GM19238 (cell line): ENCODE data around the gene MGLL.

ENCODE experiments used
- DNase-seq: peaks from one replicate; pipeline ENCODE4 v3.0.0; 2011; ENCODE audit warnings: low spot score; ENCODE audit not compliant: insufficient read length

The MGLL gene

GRCh38 chr3:127742580-127742979 lies 79.7 kb downstream of the MGLL start:
- DNase-seq: no peak

- no peak for DNase-seq
These were observed 80.6 kb downstream of the MGLL start for GRCh38 chr3:127741690-127742089.

GRCh38 chr3:127741246-127741645 lies 81.1 kb downstream of the MGLL start:
- no peak for DNase-seq

GRCh38 chr3:127740136-127740915 lies 82.0 kb downstream of the MGLL start:
- no peak for DNase-seq

- DNase-seq: no peak
These were observed 82.8 kb downstream of the MGLL start for GRCh38 chr3:127739347-127740135.

- no peak for DNase-seq
These were observed 84.0 kb downstream of the MGLL start for GRCh38 chr3:127738192-127738840.

DNA sequence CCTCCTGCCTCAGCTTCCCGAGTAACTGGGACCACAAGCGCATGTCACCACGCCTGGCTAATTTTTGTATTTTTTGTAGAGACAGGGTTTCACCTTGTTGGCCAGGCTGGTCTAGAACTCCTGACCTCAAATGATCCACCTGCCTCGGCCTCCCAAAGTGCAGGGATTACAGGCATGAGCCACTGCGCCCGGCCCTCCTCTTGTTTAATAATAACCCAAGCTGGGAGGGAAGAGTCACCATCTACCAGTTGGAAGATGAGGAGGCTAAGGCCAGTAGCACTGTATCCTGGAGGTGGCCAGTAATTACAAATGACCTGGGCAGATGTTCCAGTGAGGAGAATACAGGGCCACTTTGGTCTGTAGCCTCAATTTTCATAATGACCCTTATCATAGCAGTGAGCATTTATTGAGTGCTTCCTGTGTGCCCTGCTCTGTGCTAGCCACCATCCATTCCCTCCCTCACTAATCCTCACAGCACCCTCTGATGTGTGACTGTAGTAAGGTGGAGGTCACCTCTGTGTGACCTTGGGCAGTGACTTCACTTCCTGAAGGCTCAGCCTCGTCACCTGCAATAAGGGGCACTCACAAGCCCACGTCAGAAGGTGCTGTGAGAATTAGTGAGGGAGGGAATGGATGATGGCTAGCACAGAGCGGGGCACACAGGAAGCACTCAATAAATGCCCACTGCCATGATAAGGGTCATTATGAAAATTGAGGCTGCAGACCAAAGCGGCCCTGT lies 85.3 kb downstream of the MGLL start:
- no peak for DNase-seq

- DNase-seq: peak; percentile 62
These were observed 86.3 kb downstream of the MGLL start for GRCh38 chr3:127735767-127736693.

- DNase-seq: no peak
These were observed 87.4 kb downstream of the MGLL start for GRCh38 chr3:127734754-127735473.

- DNase-seq: no peak
These were observed 88.1 kb downstream of the MGLL start for GRCh38 chr3:127734181-127734720.

DNA sequence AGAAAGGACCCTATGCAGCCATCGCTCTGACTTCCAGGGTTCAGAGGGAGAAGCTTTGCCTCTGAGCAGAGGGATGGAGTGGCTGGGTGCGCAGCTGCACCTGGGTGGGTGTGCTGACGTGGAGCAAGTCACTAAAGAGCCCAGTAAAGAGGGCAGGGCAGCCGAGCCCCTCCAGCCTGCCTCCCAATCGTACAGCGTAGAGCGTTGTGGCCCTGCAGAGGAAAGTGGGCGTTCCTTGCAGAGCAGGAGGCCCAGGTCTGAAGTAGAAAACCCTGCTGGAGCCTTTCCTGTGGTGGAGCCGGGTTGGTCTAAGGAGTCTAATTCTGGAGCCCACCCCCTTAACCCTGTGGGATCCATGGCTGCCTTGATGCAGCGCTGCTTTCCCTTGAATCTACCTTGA lies 88.5 kb downstream of the MGLL start:
- no peak for DNase-seq

DNA sequence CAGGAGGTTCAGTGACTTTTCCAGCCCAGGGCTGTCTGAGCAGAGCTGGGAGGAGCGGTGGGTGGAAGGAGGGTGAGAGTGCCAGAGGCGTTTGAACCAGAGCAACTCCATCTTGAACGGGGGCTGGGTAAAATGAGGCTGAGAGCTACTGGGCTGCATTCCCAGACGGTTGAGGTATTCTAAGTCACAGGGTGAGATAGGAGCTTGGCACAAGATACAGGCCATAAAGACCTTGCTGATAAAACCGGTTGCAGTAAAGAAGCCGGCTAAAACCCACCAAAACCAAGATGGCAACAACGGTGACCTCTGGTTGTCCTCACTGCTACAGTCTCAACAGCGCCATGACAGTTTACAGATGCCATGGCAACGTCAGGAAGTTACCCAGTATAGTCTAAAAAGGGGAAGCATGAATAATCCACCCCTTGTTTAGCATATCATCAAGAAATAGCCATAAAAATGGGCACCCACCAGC lies 89.4 kb downstream of the MGLL start:
- no peak for DNase-seq

- no peak for DNase-seq
These were observed 90.0 kb downstream of the MGLL start for GRCh38 chr3:127732303-127732702.

DNA sequence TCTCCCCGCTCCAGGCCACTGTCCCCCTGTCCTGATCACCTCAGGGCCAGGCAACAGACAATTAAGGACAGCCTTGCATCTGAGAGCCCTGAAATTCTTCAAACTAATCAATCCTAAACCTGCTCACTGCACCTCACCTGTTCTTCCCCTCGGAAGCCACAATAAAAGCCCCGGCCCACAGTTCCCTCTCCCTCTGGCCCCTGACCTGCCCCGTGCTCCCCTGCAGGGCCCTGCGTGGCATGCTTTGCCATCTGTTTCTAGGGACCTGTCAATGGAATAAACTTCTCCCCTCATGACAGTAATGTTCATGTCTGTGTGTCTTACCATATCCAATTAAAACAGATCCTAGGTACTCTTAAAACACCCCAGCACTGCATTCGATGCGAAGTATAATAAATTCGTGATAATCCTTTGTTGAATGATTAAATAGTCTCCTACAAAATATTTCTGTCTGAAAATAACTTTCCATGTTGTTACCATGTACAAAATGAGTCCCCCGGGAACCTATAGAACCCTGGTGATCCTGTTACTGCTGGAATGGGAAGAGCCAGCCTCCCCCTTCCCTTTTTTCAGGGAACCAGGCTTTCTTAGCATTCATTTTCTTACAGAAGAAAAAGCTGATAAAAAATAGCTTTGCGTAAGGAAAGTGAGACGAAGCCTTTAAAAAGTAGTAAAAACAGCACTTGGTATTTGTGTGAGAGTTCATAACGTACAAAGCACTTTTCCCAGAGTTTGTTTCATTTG lies 90.6 kb downstream of the MGLL start:
- no peak for DNase-seq

DNA sequence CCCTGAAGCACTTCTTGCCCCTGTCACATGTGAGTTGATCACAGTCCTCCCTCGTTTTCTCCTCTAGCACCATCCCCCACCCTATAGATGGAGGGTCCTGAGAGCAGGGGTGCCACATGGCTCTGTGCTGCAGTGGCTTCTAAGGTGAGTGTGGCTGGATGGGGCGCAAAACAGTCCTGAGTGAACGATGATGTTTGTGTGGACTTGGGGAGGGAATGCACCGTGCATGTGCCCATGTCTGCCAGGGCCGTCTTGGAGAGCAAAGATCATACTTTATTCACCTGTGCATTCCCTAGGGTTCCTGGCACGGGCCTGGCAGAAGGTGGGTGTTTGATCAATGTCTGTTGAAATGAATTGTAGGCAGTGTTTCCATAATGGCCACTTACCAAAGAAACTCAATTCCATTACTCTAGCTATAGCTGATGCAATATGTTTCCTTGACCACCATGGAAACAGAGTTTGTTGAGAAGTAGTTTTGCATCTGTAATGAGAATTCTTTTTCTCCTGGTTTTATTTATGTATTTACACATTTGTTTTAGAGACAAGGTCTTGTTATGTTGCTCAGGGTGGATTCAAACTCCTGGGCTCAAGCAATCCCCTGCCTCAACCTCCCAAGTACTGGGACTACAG lies 91.5 kb downstream of the MGLL start:
- no peak for DNase-seq

GRCh38 chr3:127730171-127730570 lies 92.1 kb downstream of the MGLL start:
- DNase-seq: no peak

DNA sequence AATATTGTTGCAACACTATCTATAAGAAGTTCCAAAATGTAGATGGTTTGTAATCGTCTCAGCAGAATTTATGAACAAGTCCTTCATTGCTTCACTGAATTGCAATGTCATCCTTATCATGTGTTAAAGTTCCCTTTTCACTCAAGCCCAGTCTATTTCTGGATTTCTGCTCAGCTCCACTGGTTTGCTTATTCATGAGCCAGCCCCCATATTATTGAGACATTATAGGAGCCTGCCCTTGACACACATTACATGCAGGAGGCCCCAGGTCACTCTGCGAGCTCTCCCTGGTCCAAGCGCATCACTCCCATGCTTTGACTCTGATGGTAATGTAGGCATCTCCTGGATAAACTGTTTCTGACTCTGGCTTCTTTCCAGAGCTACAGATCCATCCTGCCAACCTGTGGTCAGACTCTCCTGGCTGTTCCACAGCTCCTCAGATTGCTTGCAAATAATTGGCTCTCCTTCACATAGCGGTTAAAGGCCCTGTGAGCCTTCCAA lies 92.7 kb downstream of the MGLL start:
- DNase-seq: no peak

DNA sequence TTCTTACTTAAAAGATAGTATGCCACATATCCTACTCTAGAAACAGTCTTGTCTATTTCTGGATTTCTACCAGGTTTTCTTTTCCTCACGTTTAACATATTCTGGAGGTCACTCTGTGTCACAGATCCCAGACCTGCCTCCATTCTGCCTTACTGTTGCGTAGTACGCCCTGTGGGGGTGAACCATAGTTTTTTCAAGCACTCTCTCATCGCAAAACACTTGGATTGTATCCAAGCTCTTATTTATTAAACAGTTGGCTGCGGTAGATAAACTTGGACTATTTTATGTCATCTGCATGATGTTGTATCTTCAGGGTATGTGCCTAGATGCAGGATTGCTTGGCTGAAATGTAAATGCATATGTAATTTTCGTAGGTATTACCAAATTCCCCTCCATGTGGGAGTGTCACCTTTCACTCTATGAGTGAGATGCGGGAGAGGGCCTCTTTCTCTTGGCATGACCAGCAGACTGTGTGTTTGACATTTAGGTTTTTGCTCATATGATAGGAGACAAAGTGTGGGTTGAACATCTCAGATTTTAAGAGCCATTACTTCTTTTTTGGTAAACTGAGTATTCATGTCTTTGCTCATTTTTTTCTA lies 93.8 kb downstream of the MGLL start:
- no peak for DNase-seq
